GM20000 (cell line): ENCODE measurements around the gene THYN1.
"Not testable (repeated sequence)": the region's sequence is repeated elsewhere in the genome, so short reads cannot be mapped to it uniquely, and the experiment has no call there.

Source experiments
- DNase-seq: peaks from one replicate; pipeline ENCODE4 v3.0.0; 2012; ENCODE audit warnings: low spot score
- CTCF ChIP-seq: IDR thresholded peaks from 2 replicates; pipeline ENCODE4 v1.5.1; 2012; ENCODE audit warnings: mild to moderate bottlenecking, control low read depth; ENCODE audit errors: extremely low read depth, missing control alignments

THYN1 gene

GRCh38 chr11:134264966-134265764 is 12.0 kb upstream of the THYN1 start:
- no peak for DNase-seq
- no peak for TF ChIP-seq CTCF

- peak; percentile 49 for TF ChIP-seq CTCF
- DNase-seq, result peak; percentile 52
These were observed 8.7 kb upstream of the THYN1 start for GRCh38 chr11:134261626-134262488.

GRCh38 chr11:134260983-134261382 is 7.8 kb upstream of the THYN1 start:
- no peak for TF ChIP-seq CTCF

GRCh38 chr11:134260503-134260902 is 7.4 kb upstream of the THYN1 start:
- DNase-seq, result no peak
- TF ChIP-seq CTCF, result no peak

More at GRCh38 chr11:134260983-134261382, 7.8 kb upstream of the THYN1 start:
- no peak for DNase-seq

GRCh38 chr11:134258577-134258976 is 5.4 kb upstream of the THYN1 start:
- no peak for TF ChIP-seq CTCF
- no peak for DNase-seq

- no peak for TF ChIP-seq CTCF
- no peak for DNase-seq
These were observed 3.9 kb upstream of the THYN1 start for GRCh38 chr11:134257101-134257500.

GRCh38 chr11:134255184-134255561 is 2.0 kb upstream of the THYN1 start:
- not testable (repeated sequence) for DNase-seq
